Forelimb muscle (tissue), 1 donor: ENCODE results near the gene C16orf90. TPM values are rescaled to one million over a fixed set of nuclear protein-coding genes. Genes with fewer than 3 reads are reported as not detected.

Source experiments
- DNase-seq: peaks from one replicate; pipeline ENCODE4 v3.0.0-alpha.2; 2013; ENCODE audit warnings: low read depth
- polyA plus RNA-seq: library from polyadenylated mRNA; unstranded; fragments of 120-200 nt; gene quantifications from one replicate; pipeline ENCODE4 v1.2.1, GENCODE V29; 2013; ENCODE audit not compliant: insufficient read length

Gene C16orf90
- polyA plus RNA-seq, 1 donor, result not detected

- no peak for DNase-seq
Measured at GRCh38 chr16:3465911-3466584, 29.2 kb downstream of the C16orf90 start.

- no peak for DNase-seq
Measured at GRCh38 chr16:3465301-3465700, 30.0 kb downstream of the C16orf90 start.

- no peak for DNase-seq
Measured at GRCh38 chr16:3461151-3461550, 34.1 kb downstream of the C16orf90 start.

GRCh38 chr16:3460585-3460984 is 34.7 kb downstream of the C16orf90 start:
- no peak for DNase-seq

GRCh38 chr16:3460121-3460520 is 35.2 kb downstream of the C16orf90 start:
- DNase-seq, result no peak

- no peak for DNase-seq
Measured at GRCh38 chr16:3459401-3460090, 35.7 kb downstream of the C16orf90 start.

- DNase-seq, result no peak
Measured at GRCh38 chr16:3458852-3459361, 36.4 kb downstream of the C16orf90 start.

- no peak for DNase-seq
Measured at GRCh38 chr16:3458278-3458851, 36.9 kb downstream of the C16orf90 start.

GRCh38 chr16:3457434-3458252 is 37.6 kb downstream of the C16orf90 start:
- peak; percentile 62 for DNase-seq

GRCh38 chr16:3454631-3455147 is 40.6 kb downstream of the C16orf90 start:
- DNase-seq, result no peak

- DNase-seq, result no peak
Measured at GRCh38 chr16:3454093-3454492, 41.2 kb downstream of the C16orf90 start.

- no peak for DNase-seq
Measured at GRCh38 chr16:3444032-3444388, 51.3 kb downstream of the C16orf90 start.

Other genes starting within 250 kb of the C16orf90 start
- 0.28 TPM for gene MEFV, start 238.9 kb downstream of the C16orf90 start, polyA plus RNA-seq
- 29.9 TPM for gene ZNF263, start 212.0 kb downstream of the C16orf90 start, polyA plus RNA-seq
- 9.0 TPM for gene TIGD7, start 190.1 kb downstream of the C16orf90 start, polyA plus RNA-seq
- 28.8 TPM for gene ZNF75A, start 190.0 kb downstream of the C16orf90 start, polyA plus RNA-seq
- 0.16 TPM for gene OR2C1, start 139.6 kb downstream of the C16orf90 start, polyA plus RNA-seq
- 8.6 TPM for gene ZSCAN32, start 94.5 kb downstream of the C16orf90 start, polyA plus RNA-seq
- 8.1 TPM for gene ZNF174, start 94.3 kb downstream of the C16orf90 start, polyA plus RNA-seq
- gene ZNF597, start 52.0 kb downstream of the C16orf90 start, polyA plus RNA-seq, result 1.7 TPM
- gene NAA60, start 51.8 kb downstream of the C16orf90 start, polyA plus RNA-seq, result 26.0 TPM
- gene CLUAP1, start 5.5 kb upstream of the C16orf90 start, polyA plus RNA-seq, result 19.7 TPM
- 1.2 TPM for gene NLRC3, start 81.9 kb upstream of the C16orf90 start, polyA plus RNA-seq
- gene SLX4, start 116.1 kb upstream of the C16orf90 start, polyA plus RNA-seq, result 4.5 TPM
- gene DNASE1, start 159.2 kb upstream of the C16orf90 start, polyA plus RNA-seq, result 15.7 TPM
- gene TRAP1, start 222.0 kb upstream of the C16orf90 start, polyA plus RNA-seq, result 94.9 TPM